ENCODE measurements around the gene FBXL15.

The FBXL15 gene

GRCh38 chr10:102404361-102405107 lies 16.1 kb upstream of the FBXL15 start:
- ATAC-seq, result no peak
- H3K4me1 Mint-ChIP-seq, result peaks cover 47% of the 10 kb centered on the region
- H3K4me3 Mint-ChIP-seq, result no peak overlapping the region
- peak overlapping the region; percentile 19 for H3K27ac Mint-ChIP-seq
- peaks cover 31% of the 10 kb centered on the region for H3K36me3 Mint-ChIP-seq
- H3K9me3 Mint-ChIP-seq, result no peaks in the 10 kb centered on the region
- peaks cover 27% of the 10 kb centered on the region for H3K27me3 Mint-ChIP-seq

- peak overlapping the region; percentile 19 for H3K27ac Mint-ChIP-seq
- ATAC-seq, result no peak
- no peaks in the 10 kb centered on the region for H3K9me3 Mint-ChIP-seq
- peaks cover 25% of the 10 kb centered on the region for H3K36me3 Mint-ChIP-seq
- H3K4me1 Mint-ChIP-seq, result peaks cover 47% of the 10 kb centered on the region
- no peak overlapping the region for H3K4me3 Mint-ChIP-seq
- H3K27me3 Mint-ChIP-seq, result peaks cover 33% of the 10 kb centered on the region
Observed at GRCh38 chr10:102405108-102405571, 15.5 kb upstream of the FBXL15 start.

- peaks cover 43% of the 10 kb centered on the region for H3K4me1 Mint-ChIP-seq
- peaks cover 35% of the 10 kb centered on the region for H3K27me3 Mint-ChIP-seq
- ATAC-seq, result no peak
- peaks cover 20% of the 10 kb centered on the region for H3K36me3 Mint-ChIP-seq
- peak overlapping the region; percentile 19 for H3K27ac Mint-ChIP-seq
- H3K4me3 Mint-ChIP-seq, result no peak overlapping the region
- no peaks in the 10 kb centered on the region for H3K9me3 Mint-ChIP-seq
Observed at GRCh38 chr10:102405632-102406031, 15.0 kb upstream of the FBXL15 start.

DNA sequence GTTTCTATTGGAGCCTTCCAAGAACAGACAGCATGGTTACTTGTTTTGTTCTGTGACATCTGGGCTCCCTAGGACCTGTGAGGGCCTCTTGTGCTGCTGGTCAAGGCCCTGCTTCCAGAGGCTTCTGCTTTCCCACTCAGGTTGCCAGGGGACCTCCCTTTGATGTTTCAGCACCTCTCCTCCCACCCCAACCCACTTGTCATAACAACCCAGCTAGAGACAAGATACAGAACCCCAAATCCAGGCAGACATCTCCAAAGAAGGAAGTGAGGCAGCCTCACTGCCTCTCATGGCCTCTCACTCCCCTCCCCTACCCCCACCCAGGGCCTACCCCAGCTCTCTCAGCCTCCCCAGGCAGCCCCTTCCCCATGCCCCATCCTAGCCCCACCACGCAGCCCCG lies 13.8 kb upstream of the FBXL15 start:
- Mint-ChIP-seq H3K9me3 (no peaks in the 10 kb centered on the region), H3K4me3 (no peak overlapping the region), H3K27me3 (peaks cover 47% of the 10 kb centered on the region), H3K4me1 (peaks cover 47% of the 10 kb centered on the region), H3K36me3 (peaks cover 9% of the 10 kb centered on the region), H3K27ac (no peak overlapping the region)
- no peak for ATAC-seq

DNA sequence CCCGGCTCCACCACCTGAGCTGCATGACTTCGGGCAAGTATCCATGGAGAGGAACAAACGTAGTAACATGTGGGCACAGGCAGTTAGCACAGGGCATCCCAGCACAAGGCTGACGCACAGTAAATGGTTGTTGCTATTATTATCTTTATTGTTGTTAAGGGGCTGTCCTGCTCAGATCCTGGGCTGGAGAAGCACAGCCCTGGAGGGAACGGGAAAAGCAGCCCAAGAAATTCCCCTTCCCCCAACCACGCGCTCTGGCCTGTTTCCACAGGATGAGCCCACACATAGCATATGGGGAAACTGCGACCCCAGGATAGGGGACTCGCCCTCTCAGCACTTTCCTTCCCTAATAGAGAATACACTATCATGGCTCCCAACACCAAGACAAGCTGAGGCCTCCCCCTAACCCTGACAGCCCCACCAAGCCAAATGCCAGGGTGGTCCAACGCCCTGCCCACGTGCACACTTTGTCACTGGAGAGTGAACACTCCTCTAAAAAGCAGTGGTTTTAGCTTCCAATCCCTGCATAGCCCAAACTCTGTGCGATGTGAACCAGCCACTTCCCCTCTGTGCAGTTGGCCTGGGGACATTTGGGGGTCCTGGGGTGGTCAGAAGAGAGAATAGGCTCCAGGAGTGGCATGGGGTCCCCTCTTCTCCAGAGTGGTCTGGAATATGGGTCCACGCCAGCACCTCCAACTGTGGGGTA lies 13.1 kb upstream of the FBXL15 start:
- H3K9me3 Mint-ChIP-seq, result no peaks in the 10 kb centered on the region
- H3K27ac Mint-ChIP-seq, result no peak overlapping the region
- ATAC-seq, result no peak
- no peak overlapping the region for H3K4me3 Mint-ChIP-seq
- peaks cover 43% of the 10 kb centered on the region for H3K4me1 Mint-ChIP-seq
- H3K27me3 Mint-ChIP-seq, result peaks cover 55% of the 10 kb centered on the region
- H3K36me3 Mint-ChIP-seq, result peaks cover 1% of the 10 kb centered on the region

GRCh38 chr10:102408131-102408727 lies 12.4 kb upstream of the FBXL15 start:
- Mint-ChIP-seq H3K4me3 (peak overlapping the region; percentile 42), H3K27ac (no peak overlapping the region), H3K4me1 (peaks cover 46% of the 10 kb centered on the region), H3K36me3 (no peaks in the 10 kb centered on the region), H3K9me3 (no peaks in the 10 kb centered on the region), H3K27me3 (peaks cover 58% of the 10 kb centered on the region)
- no peak for ATAC-seq

DNA sequence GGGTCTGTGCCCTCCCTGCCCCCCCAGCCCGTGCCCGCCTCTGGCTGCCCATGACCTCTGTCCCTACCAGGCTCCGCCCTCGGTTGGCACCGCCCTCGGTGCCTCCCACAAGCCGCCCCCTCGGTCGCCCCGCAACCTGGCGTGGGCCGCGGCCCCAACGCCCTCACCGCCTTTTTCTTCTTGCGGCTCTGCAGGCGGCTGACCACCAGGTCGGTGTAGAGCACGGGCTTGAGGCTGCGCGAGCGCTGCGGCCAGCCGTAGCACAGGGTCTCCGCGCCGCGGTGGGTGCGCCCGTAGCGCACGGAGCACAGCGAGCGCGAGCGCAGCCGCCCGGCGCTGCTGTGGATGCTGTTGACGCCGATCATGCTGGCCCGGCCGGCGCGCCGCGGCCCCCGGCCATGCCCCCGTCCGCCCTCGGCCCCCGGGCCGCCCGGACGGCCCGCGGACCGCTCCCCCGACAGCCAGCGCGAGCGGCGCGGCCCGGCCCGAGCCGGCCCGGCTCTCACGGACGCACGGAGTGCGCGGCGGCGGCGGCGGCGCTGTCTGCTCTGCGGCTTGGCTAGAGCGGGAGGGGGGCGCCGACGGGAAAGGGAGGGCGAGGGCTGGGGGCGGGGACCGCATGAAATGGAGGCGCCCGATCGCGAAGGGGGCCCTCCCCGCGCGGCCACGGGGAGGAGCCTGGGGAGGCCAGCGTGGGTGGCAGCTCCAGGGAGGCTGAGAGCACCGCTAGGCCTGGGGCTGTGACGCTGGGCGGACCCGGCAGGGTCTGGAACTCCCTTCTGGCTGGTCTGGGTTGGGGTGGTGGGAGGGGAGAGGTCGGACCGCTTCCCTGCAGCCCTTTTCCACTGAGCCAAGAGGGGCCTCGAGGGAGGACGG lies 11.7 kb upstream of the FBXL15 start:
- peaks cover 40% of the 10 kb centered on the region for H3K4me1 Mint-ChIP-seq
- no peaks in the 10 kb centered on the region for H3K36me3 Mint-ChIP-seq
- no peak overlapping the region for H3K27ac Mint-ChIP-seq
- H3K4me3 Mint-ChIP-seq, result peak overlapping the region; percentile 40
- peak; percentile 58 for ATAC-seq
- peaks cover 60% of the 10 kb centered on the region for H3K27me3 Mint-ChIP-seq
- no peaks in the 10 kb centered on the region for H3K9me3 Mint-ChIP-seq

DNA sequence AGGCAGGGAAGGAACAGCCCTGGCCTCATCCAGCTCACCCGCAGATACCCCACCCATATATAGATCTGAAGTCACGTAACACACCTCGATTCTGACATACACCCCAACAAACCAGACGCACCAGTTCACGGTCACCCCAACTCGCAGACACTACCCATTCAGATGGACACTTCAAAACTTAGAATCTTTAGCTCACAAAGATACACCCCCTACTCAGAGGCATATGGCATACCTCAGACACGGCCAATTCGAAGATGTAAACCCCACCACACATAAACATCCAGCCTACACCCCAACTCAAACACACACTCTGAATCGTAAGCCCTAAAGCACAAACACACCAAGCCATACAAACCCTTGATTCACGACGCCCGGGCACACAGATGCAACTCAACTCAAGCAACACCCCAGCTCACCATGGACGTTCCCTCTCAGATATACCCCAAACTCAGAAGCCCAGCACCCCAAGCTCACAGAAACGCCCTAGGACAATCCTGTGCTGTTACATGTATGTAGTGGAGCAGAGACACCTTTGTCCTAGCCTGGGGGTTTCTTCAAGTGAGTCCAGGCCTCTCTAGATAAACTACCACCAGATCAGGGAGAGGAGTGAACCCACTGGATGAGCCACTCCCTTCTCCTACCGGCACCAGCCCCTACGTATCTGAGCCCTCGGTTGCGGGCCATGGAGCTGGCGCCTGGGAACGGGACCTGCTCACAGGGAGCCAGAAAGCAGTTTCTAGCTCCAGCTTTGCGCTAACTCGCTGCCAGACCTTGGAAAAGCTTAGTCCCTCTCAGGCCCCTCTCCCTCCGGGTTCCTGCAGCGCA lies 10.8 kb upstream of the FBXL15 start:
- ATAC-seq, result no peak
- Mint-ChIP-seq H3K4me1 (peaks cover 47% of the 10 kb centered on the region), H3K27me3 (peaks cover 68% of the 10 kb centered on the region), H3K27ac (no peak overlapping the region), H3K4me3 (peak overlapping the region; percentile 40), H3K36me3 (no peaks in the 10 kb centered on the region), H3K9me3 (no peaks in the 10 kb centered on the region)

DNA sequence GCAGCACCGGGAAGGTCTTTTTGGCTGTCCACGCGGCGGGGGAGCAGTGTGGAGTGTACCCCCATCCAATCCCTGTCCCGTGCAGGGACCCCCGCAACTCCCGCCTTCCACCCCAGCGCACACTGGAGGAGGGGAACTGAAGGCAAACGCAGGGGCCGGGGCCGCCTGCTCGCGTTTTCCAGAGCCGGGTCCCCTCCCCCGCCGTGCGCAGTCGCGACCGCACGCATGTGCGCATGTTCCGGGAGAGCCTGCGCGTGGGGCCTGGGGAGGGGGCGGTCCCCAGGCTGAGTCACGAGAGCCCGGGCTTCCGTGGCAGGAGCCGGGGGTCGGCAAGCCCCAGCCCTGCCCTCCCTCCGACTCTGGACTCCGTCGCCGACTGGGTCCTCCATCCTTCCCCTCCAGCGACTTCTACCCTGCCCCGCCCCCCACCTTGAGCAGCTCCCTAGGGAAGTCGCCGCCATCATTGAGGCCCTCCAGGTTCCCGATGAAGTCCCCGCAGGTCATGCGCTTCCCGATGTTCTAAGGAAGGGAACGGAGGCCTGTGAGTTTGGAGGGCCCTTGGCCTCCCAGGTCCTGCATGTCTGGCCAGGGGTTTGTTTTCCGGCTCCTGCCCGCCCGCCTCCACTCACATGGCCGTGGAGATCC lies 10.1 kb upstream of the FBXL15 start:
- Mint-ChIP-seq H3K27me3 (peaks cover 75% of the 10 kb centered on the region), H3K4me1 (peaks cover 49% of the 10 kb centered on the region), H3K27ac (no peak overlapping the region), H3K9me3 (no peaks in the 10 kb centered on the region), H3K36me3 (no peaks in the 10 kb centered on the region), H3K4me3 (peak overlapping the region; percentile 40)
- no peak for ATAC-seq

DNA sequence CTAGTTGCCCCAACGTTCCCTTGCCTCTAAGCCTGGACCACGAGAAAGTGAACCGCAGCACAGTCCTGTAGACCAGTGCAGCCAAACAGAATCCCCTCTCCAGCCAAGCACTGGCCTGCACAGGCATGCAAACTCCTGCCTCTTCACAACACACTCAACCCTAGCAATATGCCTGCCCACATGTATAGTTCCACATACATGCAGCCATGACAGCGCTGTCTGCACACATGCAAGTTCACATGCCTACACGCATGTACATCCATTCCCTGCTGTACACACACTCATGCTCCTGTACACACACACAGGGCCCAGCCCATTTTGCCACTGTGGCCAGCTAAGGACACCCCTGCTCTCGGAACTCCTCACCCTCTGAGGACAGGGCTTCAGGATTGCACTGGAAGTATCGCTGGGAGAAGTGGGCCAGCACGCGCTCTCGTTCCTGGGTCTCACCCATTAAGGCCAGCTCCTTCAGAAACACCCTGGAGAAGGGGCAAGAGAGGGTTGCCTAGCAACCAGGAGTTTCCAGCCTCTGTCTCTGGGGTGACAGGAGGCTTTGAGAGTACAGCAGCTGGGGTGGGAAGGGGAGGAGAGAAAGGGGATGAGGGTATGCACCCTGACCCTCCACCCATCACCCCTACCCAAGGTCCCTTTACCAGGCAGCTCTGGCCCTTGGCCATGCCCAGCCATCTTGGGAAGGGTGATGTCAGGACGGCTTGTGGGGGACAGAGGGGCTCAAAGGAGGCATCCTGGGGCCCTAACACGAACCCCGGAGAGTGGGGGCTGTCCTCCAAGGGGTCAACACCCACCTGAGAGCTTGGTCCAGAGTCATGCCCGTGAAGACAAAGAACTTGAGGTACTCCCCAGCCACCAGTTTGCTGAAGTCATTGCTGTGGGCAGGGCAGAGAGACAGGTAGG lies 9.0 kb upstream of the FBXL15 start:
- Mint-ChIP-seq H3K36me3 (no peaks in the 10 kb centered on the region), H3K27me3 (peaks cover 86% of the 10 kb centered on the region), H3K9me3 (no peaks in the 10 kb centered on the region), H3K27ac (no peak overlapping the region), H3K4me1 (peaks cover 49% of the 10 kb centered on the region), H3K4me3 (peak overlapping the region; percentile 30)
- ATAC-seq, result no peak

DNA sequence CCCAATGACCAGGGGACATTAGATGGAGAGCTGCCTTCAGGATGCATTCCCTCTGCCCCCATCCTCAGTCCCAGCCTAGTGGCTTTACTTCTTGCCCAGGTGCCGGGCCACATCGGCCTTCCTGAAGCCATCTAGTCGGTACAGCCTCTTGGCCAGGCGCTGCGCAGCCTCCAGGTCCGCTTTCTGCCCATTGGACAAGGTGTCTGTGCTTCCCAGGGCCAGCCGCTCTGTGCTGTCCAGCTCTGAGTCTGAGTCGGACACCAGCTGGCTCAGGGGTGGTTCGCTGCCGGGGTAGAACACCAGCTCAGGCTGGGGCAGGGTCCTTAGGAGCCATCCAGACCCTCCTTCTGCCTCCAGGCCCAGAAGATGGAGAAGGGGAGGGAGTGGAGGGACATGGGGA lies 8.3 kb upstream of the FBXL15 start:
- H3K27ac Mint-ChIP-seq, result no peak overlapping the region
- ATAC-seq, result no peak
- H3K27me3 Mint-ChIP-seq, result peaks cover 86% of the 10 kb centered on the region
- no peak overlapping the region for H3K4me3 Mint-ChIP-seq
- no peaks in the 10 kb centered on the region for H3K36me3 Mint-ChIP-seq
- peaks cover 49% of the 10 kb centered on the region for H3K4me1 Mint-ChIP-seq
- no peaks in the 10 kb centered on the region for H3K9me3 Mint-ChIP-seq

- no peak overlapping the region for H3K4me3 Mint-ChIP-seq
- H3K4me1 Mint-ChIP-seq, result peaks cover 52% of the 10 kb centered on the region
- ATAC-seq, result peak; percentile 31
- H3K9me3 Mint-ChIP-seq, result no peaks in the 10 kb centered on the region
- H3K36me3 Mint-ChIP-seq, result no peaks in the 10 kb centered on the region
- H3K27me3 Mint-ChIP-seq, result peaks cover 86% of the 10 kb centered on the region
- no peak overlapping the region for H3K27ac Mint-ChIP-seq
Observed at GRCh38 chr10:102413053-102413705, 7.5 kb upstream of the FBXL15 start.
